GM12878 (cell line): Measurements from ENCODE around the gene HMGB3. TPM values are rescaled to one million over a fixed set of nuclear protein-coding genes. Genes with fewer than 3 reads are reported as not detected.
A peak's percentile ranks its signal among the peaks of the same experiment; 100 is the strongest.

ENCODE experiments used
- ATAC-seq: fragments of 200-7000 bp; cut with Tn5 transposase; 3 replicates; pipeline ENCODE4 v1.9.1; 2020; ENCODE audit warnings: mild to moderate bottlenecking, moderate library complexity
- BruUV-seq: library from RNA; stranded (reverse); fragments of 400-500 nt; replicated peaks from 2 replicates; lab custom pipeline; 2021; lab: Mats Ljungman, UMichigan
- CTCF ChIA-PET: fragments of 300-600 bp; sonication (Branson Sonifier 250); formaldehyde crosslinking; extraction: SDS; loops from one replicate; lab custom pipeline; 2021; ENCODE audit warnings: inconsistent platforms; lab: Yijun Ruan, JAX
- POLR2A ChIA-PET: fragments of 350-600 bp; formaldehyde crosslinking; extraction: SDS; loops from one replicate; lab custom pipeline; 2021; ENCODE audit warnings: inconsistent platforms; lab: Charles Lee
- RAD21 ChIA-PET: fragments of 300-600 bp; sonication (Branson Sonifier 250); formaldehyde crosslinking; loops from one replicate; lab custom pipeline; 2023; ENCODE audit warnings: antibody characterized with exemption; ENCODE audit not compliant: unreplicated experiment; lab: Charles Lee
- SMC1A ChIA-PET: fragments of 300-600 bp; sonication (Branson Sonifier 250); formaldehyde crosslinking; loops from one replicate; lab custom pipeline; 2023; ENCODE audit not compliant: unreplicated experiment, uncharacterized antibody; lab: Charles Lee
- DNase-seq: peaks from one replicate; pipeline ENCODE4 v3.0.0-alpha.2; 2011; ENCODE audit warnings: low read depth, low spot score
- FAIRE-seq: peaks from 3 replicates; lab custom pipeline; 2011; peaks lifted over from hg19 to GRCh38; lab: Jason Lieb, UNC
- H2AFZ ChIP-seq: 2 replicates; pipeline ENCODE4 v1.6.0; 2011; ENCODE audit warnings: low read depth, low read length, control low read depth; ENCODE audit not compliant: control insufficient read depth
- H3K27ac ChIP-seq: 2 replicates; pipeline ENCODE4 v1.5.1; 2011; ENCODE audit warnings: control low read depth; ENCODE audit not compliant: control insufficient read depth, insufficient read depth
- H3K27me3 ChIP-seq, 2 experiments: replicated peaks in 1 of 2; 2 replicates each; pipeline versions ENCODE4 v1.6.0 to v1.6.1; 2011; ENCODE audit warnings: low read length in 1 of 2; ENCODE audit not compliant: control insufficient read depth in 2 of 2, insufficient read depth in 2 of 2
- H3K36me3 ChIP-seq, 2 experiments: 2 replicates each; pipeline ENCODE4 v1.5.1; 2011; ENCODE audit warnings: low read length in 1 of 2; ENCODE audit not compliant: control insufficient read depth in 2 of 2, insufficient read depth in 2 of 2
- H3K4me1 ChIP-seq: 2 replicates; pipeline ENCODE4 v1.6.1; 2011; ENCODE audit warnings: mild to moderate bottlenecking, low read length, moderate library complexity, mixed read lengths; ENCODE audit not compliant: control insufficient read depth, insufficient read depth
- H3K4me2 ChIP-seq: 2 replicates; pipeline ENCODE4 v1.6.0; 2011; ENCODE audit warnings: control low read depth; ENCODE audit not compliant: control insufficient read depth, insufficient read depth
- H3K4me3 ChIP-seq: fragments of 200-600 bp; sonication (generic); 2 replicates; pipeline ENCODE4 v1.5.1; 2016
- H3K79me2 ChIP-seq: 2 replicates; pipeline ENCODE4 v1.6.0; 2011; ENCODE audit warnings: low read length; ENCODE audit not compliant: control insufficient read depth, insufficient read depth
- H3K9ac ChIP-seq: 2 replicates; pipeline ENCODE4 v1.8.0; 2011; ENCODE audit warnings: low read length, control low read depth, mixed read lengths; ENCODE audit not compliant: control insufficient read depth, insufficient read depth
- H3K9me3 ChIP-seq: replicated peaks from 3 replicates; pipeline ENCODE4 v1.5.1; 2011; ENCODE audit warnings: mild to moderate bottlenecking, low read length; ENCODE audit not compliant: control insufficient read depth, insufficient read depth
- H4K20me1 ChIP-seq: 2 replicates; pipeline ENCODE4 v1.6.0; 2011; ENCODE audit not compliant: control insufficient read depth, insufficient read depth
- ATF3 ChIP-seq: IDR thresholded peaks from 2 replicates; pipeline ENCODE4 v1.6.1; 2011; ENCODE audit warnings: low read depth, mild to moderate bottlenecking, low read length, moderate library complexity, borderline replicate concordance; ENCODE audit errors: extremely low read depth
- BMI1 ChIP-seq: fragments of 450-650 bp; IDR thresholded peaks from 2 replicates; pipeline ENCODE4 v1.6.1; 2016; ENCODE audit warnings: mild to moderate bottlenecking, moderate library complexity, borderline replicate concordance
- CHD4 ChIP-seq: fragments of 200-600 bp; sonication (generic); IDR thresholded peaks from 2 replicates; pipeline ENCODE4 v1.6.1; 2016; ENCODE audit warnings: mild to moderate bottlenecking
- ESRRA ChIP-seq: IDR thresholded peaks from 2 replicates; pipeline ENCODE4 v1.6.1; 2012; ENCODE audit warnings: mild to moderate bottlenecking, low read length, improper control_type of control experiment
- FOS ChIP-seq: IDR thresholded peaks from 3 replicates; pipeline ENCODE4 v1.6.1; 2011; ENCODE audit warnings: borderline replicate concordance; ENCODE audit not compliant: insufficient read length; ENCODE audit errors: extremely low read depth
- FOXM1 ChIP-seq: IDR thresholded peaks from 2 replicates; pipeline ENCODE4 v1.6.1; 2012; ENCODE audit warnings: low read depth, mild to moderate bottlenecking, inconsistent platforms, low read length, moderate library complexity
- HDAC2 ChIP-seq: fragments of 200-600 bp; sonication (generic); IDR thresholded peaks from 2 replicates; pipeline ENCODE4 v1.6.1; 2017
- IRF5 ChIP-seq: fragments of 450-650 bp; IDR thresholded peaks from 2 replicates; pipeline ENCODE4 v1.6.1; 2017; ENCODE audit warnings: borderline replicate concordance
- PBX3 ChIP-seq: IDR thresholded peaks from 2 replicates; pipeline ENCODE4 v1.6.1; 2011; ENCODE audit warnings: mild to moderate bottlenecking, low read depth, low read length, moderate library complexity; ENCODE audit not compliant: insufficient replicate concordance
- POLR2A ChIP-seq: IDR thresholded peaks from 2 replicates; pipeline ENCODE4 v1.6.1; 2011; ENCODE audit warnings: low read depth, mild to moderate bottlenecking, low read length
- POLR2AphosphoS5 ChIP-seq: IDR thresholded peaks from 2 replicates; pipeline ENCODE4 v1.6.1; 2011; ENCODE audit warnings: mild to moderate bottlenecking, low read length, inconsistent platforms
- RBBP5 ChIP-seq: fragments of 200-600 bp; sonication (generic); conservative IDR thresholded peaks from 2 replicates; pipeline ENCODE4 v1.6.1; 2016
- SPI1 ChIP-seq: IDR thresholded peaks from 2 replicates; pipeline ENCODE4 v1.6.1; 2011; ENCODE audit warnings: low read depth, mild to moderate bottlenecking, low read length, moderate library complexity, borderline replicate concordance; ENCODE audit not compliant: insufficient read depth
- TBL1XR1 ChIP-seq: IDR thresholded peaks from 2 replicates; pipeline ENCODE4 v1.6.1; 2012; ENCODE audit warnings: low read depth, low read length, improper control_type of control experiment
- ZBTB33 ChIP-seq: fragments of 450-650 bp; IDR thresholded peaks from 2 replicates; pipeline ENCODE4 v1.6.1; 2017; ENCODE audit warnings: mild to moderate bottlenecking
- ZNF207 ChIP-seq: fragments of 450-650 bp; IDR thresholded peaks from 2 replicates; pipeline ENCODE4 v1.6.1; 2014; ENCODE audit warnings: antibody characterized with exemption, mild to moderate bottlenecking, borderline replicate concordance
- ZNF274 ChIP-seq: IDR thresholded peaks from one replicate; pipeline ENCODE4 v1.8.0; 2011; ENCODE audit not compliant: insufficient read length, insufficient read depth
- WGBS: methylation state at CpG from one replicate; pipeline ENCODE4 v1.1.6; 2016; ENCODE audit warnings: low lambda C conversion rate; ENCODE audit not compliant: insufficient replicate concordance, insufficient coverage; ENCODE audit errors: missing lambda C conversion rate; 5-methylcytosine and 5-hydroxymethylcytosine counted together
- in situ Hi-C: fragments of 300-500 bp; cut with MboI; formaldehyde crosslinking; loops from 9 replicates; pipeline ENCODE4 v1.14.3; 2018; ENCODE audit warnings: mixed read lengths
- intact Hi-C: fragments of 100-400 bp; cut with micrococcal nuclease; formaldehyde crosslinking; loops from one replicate; pipeline ENCODE4 v1.14.2; 2022; ENCODE audit not compliant: unreplicated experiment
- polyA plus RNA-seq, 11 experiments: library from polyadenylated mRNA; depleted of rRNA in 4 of 11; unstranded in 6 of 11; stranded (reverse) in 5 of 11; fragments of >200 nt; fragmentation: Nextera tagmentation in 4 of 11; fragmentation: Illumina TruSeq in 1 of 11; extraction: Ambion mirVana in 4 of 11; extraction: Trizol in 1 of 11; gene quantifications; 1 replicate in 1 of 11; 2 replicates in 10 of 11; pipeline versions ENCODE4 v1.2.1 to v1.2.3, GENCODE V29; 2011 to 2016; ENCODE audit warnings: inconsistent platforms in 2 of 11, missing spikeins in 2 of 11, low read depth in 1 of 11
- total RNA-seq, 4 experiments: library from RNA; depleted of rRNA in 3 of 4; stranded (reverse); fragments of >200 nt in 3 of 4; fragmentation: Illumina TruSeq in 1 of 4; extraction: Trizol in 1 of 4; gene quantifications; 2 replicates each; pipeline versions ENCODE4 v1.2.1 to v1.2.3, GENCODE V29; 2013 to 2021

HMGB3 gene
- total and polyA plus RNA-seq, 10 of the 15 experiments (the other 5 are each of a cell fraction or from before 2014, with no cell fraction given), result 19.1 to 167 (median 109) TPM

GRCh38 chrX:150989420-150989819 is 6.3 kb downstream of the HMGB3 start:
- Histone ChIP-seq H4K20me1 (no peaks in the 10 kb centered on the region), H3K4me1 (no peaks in the 10 kb centered on the region), H3K79me2 (peaks cover 12% of the 10 kb centered on the region), H2AFZ (no peak overlapping the region), H3K9ac (no peak overlapping the region), H3K4me2 (no peak overlapping the region), H3K27me3 (no peaks in the 10 kb centered on the region), H3K27ac (no peak overlapping the region), H3K9me3 (no peaks in the 10 kb centered on the region; the same call in 2 of the 3 replicates), H3K4me3 (no peak overlapping the region), H3K36me3 (no peaks in the 10 kb centered on the region; a peak in 2 of 4 replicates)
- TF ChIP-seq FOS, result no peak
- no peak for TF ChIP-seq RBBP5
- TF ChIP-seq CHD4, result no peak
- TF ChIP-seq ZNF207, result no peak
- TF ChIP-seq ZBTB33, result no peak
- no peak for TF ChIP-seq PBX3
- no peak for TF ChIP-seq IRF5
- TF ChIP-seq POLR2A, result no peak
- TF ChIP-seq ATF3, result no peak
- TF ChIP-seq ZNF274, result no peak
- TF ChIP-seq TBL1XR1, result no peak
- no peak for TF ChIP-seq SPI1
- TF ChIP-seq ESRRA, result no peak
- TF ChIP-seq HDAC2, result no peak
- no peak for TF ChIP-seq BMI1
- TF ChIP-seq POLR2AphosphoS5, result no peak
- no peak for TF ChIP-seq FOXM1
- ATAC-seq (no peak), DNase-seq (no peak), FAIRE-seq (peak; percentile 56)
- ChIA-PET RAD21 (no interaction called here), CTCF (no interaction called here), SMC1A (no interaction called here), POLR2A (no interaction called here)
- 39% methylated on average over 2 of the region's 2 CpGs for WGBS
- in situ Hi-C loops (no loop called here), intact Hi-C loops (loop anchor here (10.0 kb wide), 2 partner anchors 215 to 415 kb away; no protein-coding TSS in a partner anchor)
- no TSS peak for BruUV-seq
